Neural cell (in vitro differentiated cells): ENCODE measurements around the gene BSX. TPM values are rescaled to one million over a fixed set of nuclear protein-coding genes. Genes with fewer than 3 reads are reported as not detected.
A peak's percentile ranks its signal among the peaks of the same experiment; 100 is the strongest.

ENCODE experiments used
- H2AFZ ChIP-seq: fragments of 200-600, 300-800 bp; sonication (generic), shearing (Covaris generic); 2 replicates; pipeline ENCODE4 v1.6.0; 2014; ENCODE audit warnings: low read depth, mild to moderate bottlenecking, antibody characterized with exemption, low read length, moderate library complexity
- H3F3A ChIP-seq: fragments of 200-600 bp; shearing (Covaris generic); 2 replicates; pipeline ENCODE4 v1.6.1; 2016; ENCODE audit warnings: mild to moderate bottlenecking, moderate library complexity, mixed read lengths, antibody characterized with exemption, low read length; ENCODE audit not compliant: insufficient read depth, poor library complexity, severe bottlenecking
- H3K27ac ChIP-seq: fragments of 200-600, 300-800 bp; sonication (generic), shearing (Covaris generic); 2 replicates; pipeline ENCODE4 v1.5.1; 2014; ENCODE audit warnings: mild to moderate bottlenecking, low read length, moderate library complexity
- H3K27me3 ChIP-seq: fragments of 300-800, 200-600 bp; sonication (generic), shearing (Covaris generic); 2 replicates; pipeline ENCODE4 v1.6.0; 2014; ENCODE audit warnings: mild to moderate bottlenecking, low read depth, low read length, moderate library complexity; ENCODE audit not compliant: insufficient read depth
- H3K36me3 ChIP-seq: fragments of 300-800, 200-600 bp; sonication (generic), shearing (Covaris generic); 2 replicates; pipeline ENCODE4 v1.5.1; 2014; ENCODE audit warnings: mild to moderate bottlenecking, antibody characterized with exemption, low read length, moderate library complexity; ENCODE audit not compliant: insufficient read depth
- H3K4me2 ChIP-seq: fragments of 300-800, 200-600 bp; sonication (generic), shearing (Covaris generic); 2 replicates; pipeline ENCODE4 v1.6.0; 2014; ENCODE audit warnings: mild to moderate bottlenecking, low read length
- H3K4me3 ChIP-seq: fragments of 300-800, 200-600 bp; sonication (generic), shearing (Covaris generic); 2 replicates; pipeline ENCODE4 v1.5.1; 2014; ENCODE audit warnings: mild to moderate bottlenecking, low read length, moderate library complexity
- H3K79me2 ChIP-seq: fragments of 200-600 bp; shearing (Covaris generic); replicated peaks from 2 replicates; pipeline ENCODE4 v1.6.0; 2014; ENCODE audit warnings: mild to moderate bottlenecking, low read length, moderate library complexity; ENCODE audit not compliant: insufficient read depth
- H3K9ac ChIP-seq: fragments of 300-800, 200-600 bp; sonication (generic), shearing (Covaris generic); 2 replicates; pipeline ENCODE4 v1.6.1; 2016; ENCODE audit warnings: mild to moderate bottlenecking, low read length, mixed read lengths
- H3K9me2 ChIP-seq: fragments of 200-600 bp; shearing (Covaris generic); 2 replicates; pipeline ENCODE4 v1.6.1; 2016; ENCODE audit warnings: mild to moderate bottlenecking, low read length, mixed read lengths; ENCODE audit not compliant: insufficient read depth
- H3K9me3 ChIP-seq: fragments of 200-600, 300-800 bp; sonication (generic), shearing (Covaris generic); 2 replicates; pipeline ENCODE4 v1.6.1; 2016; ENCODE audit warnings: mild to moderate bottlenecking, mixed run types, low read length, moderate library complexity, mixed read lengths
- H4K20me1 ChIP-seq: fragments of 200-600 bp; shearing (Covaris generic); 2 replicates; pipeline ENCODE4 v1.6.1; 2016; ENCODE audit warnings: mild to moderate bottlenecking, mixed run types; ENCODE audit not compliant: insufficient read depth
- EZH2 ChIP-seq: fragments of 200-600, 300-800 bp; shearing (Covaris generic), sonication (generic); IDR thresholded peaks from 2 replicates; pipeline ENCODE4 v1.6.1; 2014; ENCODE audit warnings: antibody characterized with exemption, low read length, borderline replicate concordance, mild to moderate bottlenecking; ENCODE audit not compliant: insufficient read depth, poor library complexity, severe bottlenecking
- MXI1 ChIP-seq: fragments of 450-650 bp; conservative IDR thresholded peaks from 2 replicates; pipeline ENCODE4 v1.6.1; 2014; ENCODE audit warnings: antibody characterized with exemption, mild to moderate bottlenecking; ENCODE audit not compliant: poor library complexity, severe bottlenecking
- POLR2AphosphoS5 ChIP-seq: IDR thresholded peaks from 2 replicates; pipeline ENCODE4 v1.6.1; 2012
- RAD21 ChIP-seq: fragments of 450-650 bp; conservative IDR thresholded peaks from 2 replicates; pipeline ENCODE4 v1.6.1; 2014; ENCODE audit warnings: antibody characterized with exemption, mild to moderate bottlenecking, moderate library complexity
- SMC3 ChIP-seq: fragments of 450-650 bp; conservative IDR thresholded peaks from 2 replicates; pipeline ENCODE4 v1.6.1; 2014; ENCODE audit warnings: antibody characterized with exemption, mild to moderate bottlenecking, moderate library complexity; ENCODE audit not compliant: poor library complexity
- polyA plus RNA-seq: library from polyadenylated mRNA; depleted of rRNA; stranded (reverse); fragments of >200 nt; gene quantifications from 2 replicates; pipeline ENCODE4 v1.2.3, GENCODE V29; 2014
- TF ChIP-seq, protein P1 (sequence below): IDR thresholded peaks from 2 replicates; pipeline ENCODE4 v1.6.1; 2012; ENCODE audit warnings: borderline replicate concordance
- TF ChIP-seq, protein P2 (sequence below): fragments of 450-650 bp; IDR thresholded peaks from 2 replicates; pipeline ENCODE4 v1.5.1; 2014; ENCODE audit warnings: antibody characterized with exemption, mild to moderate bottlenecking, moderate library complexity; ENCODE audit not compliant: poor library complexity, severe bottlenecking

Gene BSX
- polyA plus RNA-seq, 1 donor from 2014 or later = not detected

DNA sequence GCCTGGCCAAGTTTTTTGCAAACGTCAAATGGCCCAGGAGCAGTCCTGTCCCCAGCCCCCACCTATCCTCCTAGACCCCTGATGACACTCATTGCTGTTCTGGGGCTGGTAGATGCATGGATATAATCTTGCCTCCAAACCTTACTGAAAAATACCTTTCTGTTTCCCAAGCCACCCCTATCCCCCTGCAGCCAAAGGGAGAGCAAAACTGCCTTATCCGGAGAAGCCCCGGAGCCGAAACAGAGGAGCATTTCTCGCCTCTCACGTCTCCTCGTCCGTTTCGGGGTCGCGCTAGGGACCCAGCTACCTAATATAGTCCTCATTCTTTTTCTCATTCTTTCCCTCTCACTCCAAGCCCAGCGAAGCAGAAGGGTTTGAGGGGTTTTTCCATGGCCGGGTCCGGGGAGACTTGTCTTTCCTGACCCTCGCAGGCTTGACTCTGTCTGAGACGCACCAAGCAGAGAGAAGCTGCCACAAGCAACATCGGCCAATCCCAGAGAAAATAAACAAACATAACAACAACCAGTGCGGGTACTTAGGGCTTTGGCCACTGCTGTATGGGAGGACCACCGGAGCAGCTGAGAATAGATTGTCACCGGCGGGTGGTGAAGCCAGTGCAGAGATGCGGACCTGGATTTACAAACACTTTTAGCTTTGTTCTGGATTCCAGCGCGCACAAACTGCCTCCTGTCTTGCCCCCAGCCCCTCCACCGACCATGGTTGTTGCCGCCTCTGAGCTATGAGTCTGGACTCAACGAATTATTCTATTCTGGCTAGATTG, 1.6 kb downstream of the BSX start:
- Histone ChIP-seq H3K4me3 (peak overlapping the region; percentile 53), H3F3A (no peaks in the 10 kb centered on the region), H3K9me2 (no peaks in the 10 kb centered on the region), H2AFZ (no peak overlapping the region), H3K27ac (no peak overlapping the region), H3K36me3 (no peaks in the 10 kb centered on the region), H3K4me2 (no peak overlapping the region), H3K9ac (no peak overlapping the region), H3K9me3 (no peaks in the 10 kb centered on the region), H3K79me2 (no peaks in the 10 kb centered on the region), H3K27me3 (peaks cover 100% of the 10 kb centered on the region), H4K20me1 (no peaks in the 10 kb centered on the region)
- TF ChIP-seq, protein P1, sequence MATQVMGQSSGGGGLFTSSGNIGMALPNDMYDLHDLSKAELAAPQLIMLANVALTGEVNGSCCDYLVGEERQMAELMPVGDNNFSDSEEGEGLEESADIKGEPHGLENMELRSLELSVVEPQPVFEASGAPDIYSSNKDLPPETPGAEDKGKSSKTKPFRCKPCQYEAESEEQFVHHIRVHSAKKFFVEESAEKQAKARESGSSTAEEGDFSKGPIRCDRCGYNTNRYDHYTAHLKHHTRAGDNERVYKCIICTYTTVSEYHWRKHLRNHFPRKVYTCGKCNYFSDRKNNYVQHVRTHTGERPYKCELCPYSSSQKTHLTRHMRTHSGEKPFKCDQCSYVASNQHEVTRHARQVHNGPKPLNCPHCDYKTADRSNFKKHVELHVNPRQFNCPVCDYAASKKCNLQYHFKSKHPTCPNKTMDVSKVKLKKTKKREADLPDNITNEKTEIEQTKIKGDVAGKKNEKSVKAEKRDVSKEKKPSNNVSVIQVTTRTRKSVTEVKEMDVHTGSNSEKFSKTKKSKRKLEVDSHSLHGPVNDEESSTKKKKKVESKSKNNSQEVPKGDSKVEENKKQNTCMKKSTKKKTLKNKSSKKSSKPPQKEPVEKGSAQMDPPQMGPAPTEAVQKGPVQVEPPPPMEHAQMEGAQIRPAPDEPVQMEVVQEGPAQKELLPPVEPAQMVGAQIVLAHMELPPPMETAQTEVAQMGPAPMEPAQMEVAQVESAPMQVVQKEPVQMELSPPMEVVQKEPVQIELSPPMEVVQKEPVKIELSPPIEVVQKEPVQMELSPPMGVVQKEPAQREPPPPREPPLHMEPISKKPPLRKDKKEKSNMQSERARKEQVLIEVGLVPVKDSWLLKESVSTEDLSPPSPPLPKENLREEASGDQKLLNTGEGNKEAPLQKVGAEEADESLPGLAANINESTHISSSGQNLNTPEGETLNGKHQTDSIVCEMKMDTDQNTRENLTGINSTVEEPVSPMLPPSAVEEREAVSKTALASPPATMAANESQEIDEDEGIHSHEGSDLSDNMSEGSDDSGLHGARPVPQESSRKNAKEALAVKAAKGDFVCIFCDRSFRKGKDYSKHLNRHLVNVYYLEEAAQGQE = no peak
- peak; percentile 72 for TF ChIP-seq EZH2

DNA sequence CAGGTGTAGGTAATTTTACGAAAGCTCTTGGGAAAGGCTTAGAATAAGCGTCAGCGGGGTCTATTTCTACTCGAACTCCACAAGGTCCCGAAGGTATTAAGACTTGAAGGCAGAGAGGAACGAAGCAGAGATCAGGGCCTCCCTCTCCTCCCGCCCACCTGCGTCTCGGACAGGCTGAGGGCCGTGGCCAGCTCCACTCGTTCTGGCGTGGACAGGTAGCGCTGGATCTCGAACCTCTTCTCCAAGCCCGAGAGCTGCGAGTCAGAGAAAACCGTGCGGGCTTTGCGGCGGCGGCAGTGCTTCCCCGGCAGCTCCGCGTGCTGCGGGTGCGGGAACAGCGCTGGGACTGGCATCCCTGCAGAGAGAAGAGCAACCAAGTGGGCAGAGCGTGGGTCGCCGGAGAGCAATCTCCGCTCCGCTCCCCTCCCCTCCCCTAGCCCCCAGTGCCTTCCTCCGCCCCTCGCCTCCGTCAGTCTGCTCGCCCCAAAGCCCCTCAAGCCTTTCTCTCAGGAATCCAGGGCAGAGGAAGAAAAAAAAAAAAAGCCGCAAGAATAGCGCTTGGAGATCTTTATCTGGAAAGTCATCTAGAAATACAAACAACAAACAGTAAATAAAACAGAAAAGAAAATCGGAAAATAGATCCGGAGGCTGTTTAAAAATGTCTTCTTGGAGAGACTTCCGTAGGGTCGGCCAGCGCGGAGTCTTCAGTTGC, 2.4 kb downstream of the BSX start:
- TF ChIP-seq POLR2AphosphoS5 (peak; percentile 44), RAD21 (no peak), EZH2 (peak; percentile 76)

DNA sequence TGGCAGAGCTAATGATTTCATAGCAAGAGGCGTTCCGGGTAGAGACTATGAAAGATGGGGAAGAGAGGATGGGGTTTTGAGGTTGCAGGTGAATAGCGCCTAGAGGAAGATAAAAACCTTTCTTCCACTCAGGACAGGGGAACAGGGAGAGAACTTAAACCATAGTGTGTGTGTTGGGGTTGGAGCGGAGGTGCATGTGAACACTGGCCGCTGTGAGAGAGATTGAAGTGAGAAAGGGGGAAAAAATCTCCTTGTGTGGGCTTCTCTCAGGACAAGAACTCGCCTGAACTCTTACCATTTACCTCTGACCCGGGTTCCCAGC, 3.4 kb downstream of the BSX start:
- Histone ChIP-seq H3K27me3 (peaks cover 100% of the 10 kb centered on the region), H3K4me3 (no peak overlapping the region), H3K9me3 (no peaks in the 10 kb centered on the region), H3K27ac (no peak overlapping the region), H3K9me2 (no peaks in the 10 kb centered on the region), H3F3A (no peaks in the 10 kb centered on the region), H3K36me3 (no peaks in the 10 kb centered on the region), H2AFZ (no peak overlapping the region), H3K4me2 (no peak overlapping the region), H4K20me1 (no peaks in the 10 kb centered on the region), H3K79me2 (no peaks in the 10 kb centered on the region), H3K9ac (no peak overlapping the region)
- no peak for TF ChIP-seq RAD21
- TF ChIP-seq, protein P2, sequence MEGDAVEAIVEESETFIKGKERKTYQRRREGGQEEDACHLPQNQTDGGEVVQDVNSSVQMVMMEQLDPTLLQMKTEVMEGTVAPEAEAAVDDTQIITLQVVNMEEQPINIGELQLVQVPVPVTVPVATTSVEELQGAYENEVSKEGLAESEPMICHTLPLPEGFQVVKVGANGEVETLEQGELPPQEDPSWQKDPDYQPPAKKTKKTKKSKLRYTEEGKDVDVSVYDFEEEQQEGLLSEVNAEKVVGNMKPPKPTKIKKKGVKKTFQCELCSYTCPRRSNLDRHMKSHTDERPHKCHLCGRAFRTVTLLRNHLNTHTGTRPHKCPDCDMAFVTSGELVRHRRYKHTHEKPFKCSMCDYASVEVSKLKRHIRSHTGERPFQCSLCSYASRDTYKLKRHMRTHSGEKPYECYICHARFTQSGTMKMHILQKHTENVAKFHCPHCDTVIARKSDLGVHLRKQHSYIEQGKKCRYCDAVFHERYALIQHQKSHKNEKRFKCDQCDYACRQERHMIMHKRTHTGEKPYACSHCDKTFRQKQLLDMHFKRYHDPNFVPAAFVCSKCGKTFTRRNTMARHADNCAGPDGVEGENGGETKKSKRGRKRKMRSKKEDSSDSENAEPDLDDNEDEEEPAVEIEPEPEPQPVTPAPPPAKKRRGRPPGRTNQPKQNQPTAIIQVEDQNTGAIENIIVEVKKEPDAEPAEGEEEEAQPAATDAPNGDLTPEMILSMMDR = no peak
- no peak for TF ChIP-seq MXI1
- no peak for TF ChIP-seq POLR2AphosphoS5
- TF ChIP-seq, protein P1 = no peak
- TF ChIP-seq EZH2 = no peak
- TF ChIP-seq SMC3 = no peak

More for the DNA sequence above, 2.4 kb downstream of the BSX start:
- no peaks in the 10 kb centered on the region for H3F3A ChIP-seq
- H4K20me1 ChIP-seq = no peaks in the 10 kb centered on the region
- no peak overlapping the region for H3K27ac ChIP-seq
- no peaks in the 10 kb centered on the region for H3K79me2 ChIP-seq
- H3K9me3 ChIP-seq = no peaks in the 10 kb centered on the region
- peaks cover 100% of the 10 kb centered on the region for H3K27me3 ChIP-seq
- no peak overlapping the region for H3K4me2 ChIP-seq
- H2AFZ ChIP-seq = no peak overlapping the region
- H3K9ac ChIP-seq = no peak overlapping the region
- H3K9me2 ChIP-seq = no peaks in the 10 kb centered on the region
- H3K36me3 ChIP-seq = no peaks in the 10 kb centered on the region
- peak overlapping the region; percentile 53 for H3K4me3 ChIP-seq
